Brain pericyte (primary cell): ENCODE results near the gene TMSB4X.
"Not testable (repeated sequence)": the region's sequence is repeated elsewhere in the genome, so short reads cannot be mapped to it uniquely, and the experiment has no call there.

Experiments
- DNase-seq: peaks from one replicate; pipeline ENCODE4 v3.0.0-alpha.2; 2012; ENCODE audit warnings: low read depth, low spot score

The TMSB4X gene

DNA sequence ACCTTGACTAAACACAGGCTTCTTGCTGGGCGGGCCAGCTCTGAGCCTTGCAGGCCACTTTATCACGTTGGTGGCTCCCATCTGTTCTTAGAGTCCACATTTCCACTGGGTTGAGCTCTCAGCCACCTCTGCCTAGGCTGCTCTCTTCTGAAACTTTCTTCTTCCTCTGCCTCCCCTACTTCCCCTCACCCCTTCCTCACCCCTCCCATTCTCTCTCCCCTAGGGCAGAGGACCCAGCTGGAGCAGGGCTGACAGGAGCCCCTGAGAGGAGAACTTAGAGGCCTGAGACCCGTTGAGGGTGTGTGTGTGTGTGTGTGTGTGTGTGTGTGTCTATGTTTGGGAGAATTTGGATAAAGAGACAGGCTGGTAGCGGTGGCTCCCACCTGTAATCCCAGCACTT, 19.9 kb upstream of the TMSB4X start:
- no peak for DNase-seq

DNA sequence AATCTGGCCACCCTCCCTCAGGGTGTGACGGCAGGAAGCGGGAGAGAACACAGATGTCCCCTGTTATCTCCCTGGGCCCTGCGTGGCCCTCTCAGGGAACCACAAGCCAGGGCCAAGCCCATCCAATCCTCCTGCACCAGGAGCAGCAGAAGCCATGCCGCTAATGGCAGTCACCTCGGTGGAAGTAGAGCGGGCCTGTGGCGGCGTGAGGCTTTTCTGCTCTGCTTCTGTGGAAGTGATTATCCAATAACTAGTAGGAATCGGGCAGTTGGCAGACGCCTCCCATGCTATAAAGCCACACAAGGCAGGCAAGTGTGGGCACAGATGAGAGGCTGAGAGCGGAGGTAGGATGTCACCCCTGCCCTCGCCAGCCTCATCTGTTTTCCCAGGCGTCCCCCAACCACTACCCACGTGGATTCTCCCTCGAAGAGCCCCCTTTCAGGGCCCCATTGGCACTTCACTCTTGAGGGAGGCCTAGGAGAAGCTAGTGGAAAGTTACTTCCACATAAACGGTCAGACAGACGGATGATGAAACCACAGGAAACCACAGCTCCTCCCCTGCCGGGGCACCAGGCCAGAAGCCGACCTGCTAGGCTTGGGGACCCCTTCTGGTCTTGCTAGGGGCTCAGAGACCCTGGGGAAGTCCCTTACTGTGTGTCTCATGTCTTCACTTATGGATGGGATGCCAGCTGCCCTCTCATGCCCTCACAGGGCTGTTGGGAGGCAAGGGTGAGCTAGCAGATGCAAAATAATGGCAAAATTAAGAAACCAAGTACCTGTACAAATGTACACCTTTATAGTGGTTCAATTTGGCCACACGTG, 18.8 kb upstream of the TMSB4X start:
- no peak for DNase-seq

DNA sequence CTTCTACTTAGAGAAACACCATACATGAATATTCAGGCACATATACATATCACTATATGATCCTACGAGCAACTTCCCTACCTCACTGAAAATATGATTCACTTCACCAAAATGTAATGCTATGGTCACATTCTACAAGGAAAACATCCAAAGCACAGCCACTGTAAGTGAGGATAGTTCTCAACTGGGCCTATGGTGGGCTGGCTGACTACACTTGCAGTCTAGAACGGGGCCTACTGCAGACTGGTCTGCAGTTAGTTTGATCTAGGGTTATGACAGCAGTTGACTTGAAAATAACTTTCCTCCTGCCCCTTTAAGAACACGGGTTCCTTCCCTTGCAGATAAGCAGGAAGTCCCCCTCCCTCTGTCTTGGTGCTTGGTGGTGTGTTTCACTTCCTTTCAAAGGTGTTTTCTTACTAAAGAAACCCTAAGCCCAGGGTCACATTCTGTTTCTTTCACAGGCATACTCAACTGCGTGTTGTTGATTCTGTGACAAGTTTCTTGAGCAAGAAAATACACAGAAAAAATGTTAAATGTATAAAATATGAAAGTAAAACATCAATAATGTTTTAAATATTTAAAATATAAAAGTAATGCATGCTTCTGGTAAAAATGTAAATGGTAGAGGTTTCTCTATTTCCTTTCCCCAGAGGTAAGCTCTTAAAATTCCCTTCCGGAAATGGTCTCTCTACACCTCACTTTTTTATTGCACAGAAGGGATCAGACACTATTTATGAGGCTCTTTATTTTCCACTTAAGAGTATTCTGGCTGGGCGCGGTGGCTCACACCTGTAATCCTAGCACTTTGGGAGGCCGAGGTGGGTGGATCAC, 18.0 kb upstream of the TMSB4X start:
- DNase-seq: no peak

DNA sequence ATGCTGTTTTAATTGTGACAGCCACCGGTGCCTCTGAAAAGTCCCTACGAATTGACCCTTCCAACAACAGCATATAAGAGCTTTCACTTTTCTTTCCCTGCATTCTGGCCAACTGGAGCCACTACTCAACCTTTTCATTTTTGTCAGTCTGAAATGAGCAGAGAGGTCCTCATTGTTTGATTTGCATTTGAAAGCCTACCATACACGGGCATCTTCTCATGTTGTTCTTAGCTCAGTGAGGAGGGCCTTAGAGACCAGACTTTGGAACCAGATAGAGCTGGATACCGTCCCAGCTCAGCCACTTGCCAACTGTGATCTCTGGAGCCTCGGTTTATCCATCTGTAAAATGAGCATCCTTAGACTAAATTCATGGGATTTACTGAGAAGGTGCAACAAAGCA, 16.9 kb upstream of the TMSB4X start:
- no peak for DNase-seq

DNA sequence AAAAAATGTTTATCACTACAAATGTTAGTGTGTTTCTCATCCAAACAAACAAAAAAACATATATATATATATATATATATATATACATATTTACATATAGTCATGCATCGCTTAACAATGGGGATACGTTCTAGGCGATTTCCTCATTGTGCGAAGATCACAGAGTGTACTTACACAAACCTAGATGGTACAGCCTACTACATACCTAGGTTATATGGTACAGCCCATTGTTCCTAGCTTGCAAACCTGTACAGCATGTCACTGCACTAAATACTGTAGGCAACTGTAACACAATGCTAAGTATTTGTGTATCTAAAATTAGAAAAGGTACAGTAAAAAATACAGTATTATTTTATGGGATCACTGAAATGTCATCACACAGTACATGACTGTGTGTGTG, 16.4 kb upstream of the TMSB4X start:
- no peak for DNase-seq

DNA sequence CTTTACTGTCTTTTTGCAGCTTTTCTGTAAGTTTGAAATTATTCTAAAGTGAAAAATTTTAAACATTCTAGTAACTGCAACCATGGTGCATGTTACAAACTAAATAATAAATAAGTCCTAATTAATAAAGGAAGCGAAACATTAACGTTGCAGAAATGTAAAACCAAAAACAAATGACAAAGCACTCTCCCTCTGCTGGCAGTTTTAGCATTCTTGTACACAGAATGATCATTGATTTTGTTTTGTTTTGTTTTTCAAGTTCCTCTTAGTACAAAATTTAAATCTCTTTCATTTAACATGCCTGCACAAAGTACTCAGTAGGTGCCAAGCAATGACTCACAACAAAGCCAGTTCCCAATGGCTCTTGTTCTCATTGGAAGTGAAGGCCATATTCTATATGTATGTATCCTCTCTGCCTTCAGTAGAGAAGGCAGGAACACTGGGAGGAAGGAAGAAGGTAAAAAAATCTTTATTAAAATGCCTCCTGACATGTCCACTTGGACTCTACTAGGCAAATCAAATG, 13.7 kb upstream of the TMSB4X start:
- no peak for DNase-seq

DNA sequence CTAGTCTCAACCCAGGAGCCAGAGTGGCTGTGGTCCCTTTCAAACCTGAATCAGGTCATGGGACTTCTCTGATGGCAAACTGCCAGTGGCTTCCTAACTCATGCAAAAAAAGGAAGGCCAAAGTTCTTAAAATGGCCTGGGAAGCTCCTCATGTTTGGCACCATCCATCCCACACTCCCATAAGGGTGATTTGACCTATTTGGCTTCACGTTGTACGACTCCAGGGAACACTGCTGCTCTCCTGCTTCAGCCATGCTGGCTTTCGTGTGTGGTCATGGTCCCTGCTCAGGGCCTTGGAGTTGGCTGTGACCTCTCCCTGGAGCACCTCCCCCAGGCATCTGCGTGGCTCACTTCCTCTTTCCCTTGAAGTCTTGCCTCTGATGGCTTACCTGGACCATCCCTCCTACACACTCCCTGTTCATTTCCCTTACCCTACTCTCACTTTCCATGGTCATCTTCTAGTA, 12.8 kb upstream of the TMSB4X start:
- DNase-seq: no peak

DNA sequence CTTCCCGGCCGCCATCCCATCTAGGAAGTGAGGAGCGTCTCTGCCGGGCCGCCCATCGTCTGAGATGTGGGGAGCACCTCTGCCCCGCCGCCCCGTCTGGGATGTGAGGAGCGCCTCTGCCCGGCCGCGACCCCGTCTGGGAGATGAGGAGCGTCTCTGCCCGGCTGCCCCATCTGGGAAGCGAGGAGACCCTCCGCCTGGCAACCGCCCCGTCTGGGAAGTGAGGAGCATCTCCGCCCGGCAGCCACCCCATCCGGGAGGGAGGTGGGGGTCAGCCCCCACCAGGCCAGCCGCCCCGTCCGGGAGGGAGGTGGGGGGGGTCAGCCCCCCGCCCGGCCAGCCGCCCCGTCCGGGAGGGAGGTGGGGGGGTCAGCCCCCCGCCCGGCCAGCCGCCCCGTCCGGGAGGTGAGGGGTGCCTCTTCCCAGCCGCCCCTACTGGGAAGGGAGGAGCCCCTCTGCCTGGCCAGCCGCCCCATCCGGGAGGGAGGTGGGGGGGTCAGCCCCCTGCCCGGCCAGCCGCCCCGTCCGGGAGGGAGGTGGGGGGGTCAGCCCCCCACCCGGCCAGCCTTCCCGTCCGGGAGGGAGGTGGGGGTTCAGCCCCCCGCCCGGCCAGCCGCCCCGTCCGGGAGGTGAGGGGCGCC, 11.6 kb upstream of the TMSB4X start:
- not testable (repeated sequence) for DNase-seq

DNA sequence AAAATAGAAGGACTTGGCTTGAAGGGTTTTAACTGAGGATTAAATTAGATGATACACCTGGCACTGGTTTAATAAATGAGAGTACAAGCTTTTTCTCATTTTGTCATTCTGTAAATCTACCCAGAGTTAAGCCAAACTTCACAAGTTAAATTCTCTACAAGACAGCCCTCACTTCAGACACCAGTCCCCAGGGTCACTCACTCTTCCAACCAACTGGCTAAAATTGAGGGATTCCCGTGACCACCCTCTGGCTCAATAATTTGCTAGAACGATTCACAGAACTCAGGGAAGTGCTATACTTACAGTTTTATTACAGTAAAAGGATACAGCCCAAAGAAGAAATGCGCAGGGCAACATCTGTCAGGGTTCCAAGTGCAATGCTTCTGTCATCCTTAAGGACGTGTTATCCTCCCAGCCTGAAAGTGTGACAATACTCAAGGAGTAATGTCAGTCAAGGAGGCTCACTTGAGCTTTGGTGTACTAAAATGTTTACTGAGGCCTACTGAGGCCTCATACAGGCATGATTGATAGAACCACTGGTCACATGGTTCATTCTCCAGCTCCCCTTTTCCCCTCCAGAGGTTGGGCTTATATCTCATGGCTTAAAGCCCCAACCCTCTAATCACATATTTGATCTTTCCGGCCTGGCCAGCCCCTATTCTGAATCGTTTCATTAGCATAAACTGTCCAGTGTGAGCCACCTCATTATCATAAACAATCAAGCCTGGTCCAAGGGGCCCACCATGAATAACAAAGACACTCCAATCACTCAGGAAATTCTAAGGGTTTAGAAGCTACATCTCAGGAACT, 9.6 kb upstream of the TMSB4X start:
- no peak for DNase-seq

DNA sequence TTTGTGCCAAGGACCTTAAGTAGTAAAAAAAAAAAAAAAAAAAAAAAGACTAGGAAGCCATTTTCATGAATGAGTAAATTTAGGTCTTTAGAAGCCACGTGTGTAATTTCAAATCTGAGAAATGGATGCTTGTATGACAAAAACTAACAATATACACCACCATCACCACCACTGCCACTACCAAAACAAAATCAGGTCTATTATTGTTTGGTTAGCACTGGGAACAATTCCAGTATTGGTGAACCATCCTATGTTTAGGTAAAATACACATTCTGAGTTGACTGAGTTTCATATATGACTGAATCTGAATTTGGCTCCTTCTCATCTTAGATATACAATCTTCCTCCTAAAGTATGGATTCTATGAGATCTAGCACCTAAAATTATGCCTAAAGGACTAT, 8.8 kb upstream of the TMSB4X start:
- no peak for DNase-seq

DNA sequence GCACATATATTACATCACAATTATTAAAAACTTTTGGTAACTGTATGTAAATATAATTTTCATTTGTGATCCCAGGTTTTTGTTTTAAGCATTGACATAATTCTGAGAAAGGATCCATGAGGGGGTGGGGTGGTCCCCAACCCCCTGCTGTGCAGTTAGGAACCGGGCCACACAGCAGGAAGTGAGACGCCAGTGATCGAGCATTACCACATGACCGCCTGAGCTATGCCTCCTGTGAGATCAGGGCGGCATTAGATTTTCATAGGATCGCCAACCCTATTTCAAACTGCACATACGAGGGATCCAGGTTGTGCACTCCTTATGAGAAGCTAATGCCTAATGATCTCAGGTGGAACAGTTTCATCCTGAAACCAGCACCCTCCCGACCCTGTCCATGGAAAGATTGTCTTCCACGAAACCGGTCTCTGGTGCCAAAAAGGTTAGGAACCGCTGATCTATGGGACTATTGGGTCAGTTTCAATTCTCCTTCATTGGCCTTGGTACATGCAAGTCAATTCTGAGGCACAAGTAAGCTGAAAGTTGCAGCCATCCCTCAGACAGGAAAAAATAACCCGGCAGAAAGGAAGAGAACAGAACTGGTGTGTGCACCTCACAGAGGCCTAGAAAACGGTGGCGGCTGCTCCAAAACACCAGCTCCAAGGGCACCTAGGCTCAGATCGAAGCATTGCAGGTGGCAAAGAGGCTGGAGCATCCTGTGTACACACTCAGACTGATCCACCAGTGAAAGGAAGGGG, 7.0 kb upstream of the TMSB4X start:
- no peak for DNase-seq

DNA sequence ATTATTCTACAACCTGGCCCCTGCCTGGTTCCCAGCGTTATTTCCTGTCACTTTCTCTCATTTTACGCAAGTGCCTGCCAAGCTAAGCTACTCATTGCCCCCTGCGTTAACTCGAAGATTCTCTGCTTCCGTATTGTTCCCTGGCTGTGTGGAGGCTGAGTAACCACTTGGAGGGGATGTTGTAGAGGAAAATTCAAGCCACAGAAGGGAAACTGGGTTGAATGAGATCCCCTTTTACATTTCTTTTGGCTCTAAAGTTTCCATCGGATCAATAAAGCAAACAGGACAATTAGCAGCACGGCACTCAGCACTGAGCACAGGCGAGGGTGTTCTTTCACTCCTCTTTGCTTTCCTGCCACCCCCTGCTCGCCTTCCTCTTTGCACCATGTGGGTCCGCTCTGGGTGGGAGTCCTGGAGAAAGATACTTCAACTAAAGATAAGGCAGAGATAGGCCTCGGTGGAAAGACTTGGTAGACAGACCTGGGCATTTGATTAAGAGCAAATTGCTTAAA, 4.2 kb upstream of the TMSB4X start:
- no peak for DNase-seq

DNA sequence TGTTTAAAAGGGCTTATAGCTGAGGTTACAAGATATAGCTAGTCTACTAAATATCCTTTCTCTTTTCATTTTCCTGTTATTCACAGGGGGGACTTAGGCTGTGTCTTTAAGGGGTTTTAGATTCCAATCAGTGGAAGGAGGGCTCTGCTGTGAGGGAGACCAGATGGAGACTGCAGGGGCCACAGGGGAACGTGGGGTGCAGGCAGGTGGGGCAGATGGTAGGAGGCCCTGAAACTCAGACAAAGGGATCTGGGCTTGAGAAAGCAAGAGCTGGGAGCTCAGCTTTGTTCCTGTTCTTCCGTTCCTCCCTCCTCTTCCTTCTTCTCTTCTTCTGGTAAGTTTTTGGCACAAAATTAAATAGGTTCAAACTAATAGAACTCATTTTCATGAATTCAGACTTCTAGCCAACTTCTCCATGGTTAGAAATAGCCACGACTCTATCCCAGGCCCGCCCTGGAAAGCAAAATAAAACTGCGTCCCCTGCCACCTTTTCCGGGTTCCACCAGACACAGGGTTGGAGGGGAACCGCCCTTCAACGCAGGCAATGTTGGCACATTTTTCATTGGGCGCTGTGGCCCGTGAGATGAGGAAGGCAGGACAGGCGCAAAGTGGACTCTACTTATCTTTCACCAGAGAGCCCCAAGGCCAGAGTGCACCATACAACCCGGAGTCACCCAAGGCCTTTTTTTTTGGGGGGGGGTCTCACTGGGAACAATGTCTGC, 3.5 kb upstream of the TMSB4X start:
- DNase-seq: no peak

DNA sequence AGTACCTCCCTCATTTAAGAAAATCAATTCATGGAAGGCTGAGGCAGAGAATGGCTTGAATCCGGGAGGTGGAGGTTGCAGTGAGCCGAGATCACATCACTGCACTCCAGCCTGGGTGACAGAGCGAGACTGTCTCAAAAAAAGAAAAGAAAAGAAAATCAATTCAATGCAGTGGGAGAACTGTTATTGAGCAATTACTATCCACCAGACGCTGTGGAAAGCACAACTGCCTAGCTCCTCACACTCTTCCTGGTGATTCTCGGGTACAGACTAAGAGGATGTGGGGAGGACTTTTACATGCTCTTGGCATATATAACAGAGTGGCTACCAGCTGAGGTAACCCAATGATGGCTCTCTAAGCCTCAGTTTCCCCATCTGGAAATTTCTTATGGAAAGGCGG, 2.7 kb upstream of the TMSB4X start:
- DNase-seq: no peak

DNA sequence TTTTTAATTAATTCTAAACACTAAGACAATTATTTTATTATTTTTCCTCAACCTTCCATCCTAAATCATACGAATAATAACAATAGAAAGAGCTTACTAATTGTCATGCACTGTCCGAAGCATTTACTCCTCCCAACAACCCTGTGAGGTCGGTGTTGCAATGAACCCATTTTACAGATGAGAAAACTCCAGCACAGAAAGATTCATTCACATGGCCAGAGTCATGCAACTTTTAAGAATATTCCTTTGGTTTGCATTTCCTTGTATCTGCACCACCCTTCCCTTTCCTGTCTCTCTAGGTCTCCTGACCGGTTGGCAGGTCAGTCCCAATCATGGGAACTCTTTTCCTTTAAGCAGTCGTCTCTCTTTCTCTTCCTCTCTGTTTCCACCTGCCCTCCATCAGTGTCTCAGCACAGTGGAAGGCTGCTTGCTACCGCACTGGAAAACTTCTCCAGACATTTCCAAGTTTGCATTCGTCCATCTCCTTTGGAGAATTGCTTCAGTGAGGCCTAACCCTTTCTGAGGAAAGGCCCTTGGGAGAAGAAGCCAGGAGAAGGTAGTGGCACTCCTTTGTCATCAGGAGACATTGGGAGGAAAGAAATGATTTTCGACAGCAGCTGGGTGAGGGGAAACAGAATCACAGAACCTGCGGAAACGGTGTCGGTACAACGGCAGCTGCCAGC, 1.9 kb upstream of the TMSB4X start:
- DNase-seq: no peak

DNA sequence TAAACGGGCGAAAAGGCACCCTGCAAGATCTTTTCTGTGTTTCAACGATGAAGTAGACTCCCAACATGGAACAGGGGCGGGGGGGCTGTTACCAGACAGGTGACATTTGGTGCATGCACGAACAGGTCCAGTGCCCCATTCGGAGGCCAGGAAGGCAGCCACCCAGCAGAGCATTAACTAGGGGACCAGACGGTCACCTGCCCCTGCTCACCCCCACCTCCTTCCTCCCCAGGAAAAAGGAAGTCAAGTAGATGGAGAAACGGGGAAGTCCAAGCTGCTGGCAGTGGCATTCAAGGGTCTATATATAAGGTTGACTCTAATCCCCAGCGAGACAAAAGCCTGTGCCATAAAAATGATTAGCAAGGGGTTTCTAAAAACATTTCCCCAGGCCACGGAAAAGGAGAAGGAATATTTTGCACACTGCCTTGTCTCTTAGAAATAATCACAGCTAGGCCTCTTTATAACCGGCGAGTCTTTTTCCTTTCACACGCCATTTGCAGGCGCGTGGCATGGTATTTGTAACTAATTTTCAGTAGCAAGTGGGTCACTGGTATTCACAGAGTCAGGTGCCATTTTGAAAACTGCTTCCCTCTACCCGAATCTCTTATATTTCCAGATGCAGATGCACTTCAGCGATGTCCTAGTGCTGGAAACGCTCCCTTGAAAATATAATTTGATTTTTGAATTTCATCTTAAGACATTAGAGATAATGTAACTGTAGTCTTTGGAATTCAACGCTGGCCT, 1.2 kb upstream of the TMSB4X start:
- DNase-seq: no peak

DNA sequence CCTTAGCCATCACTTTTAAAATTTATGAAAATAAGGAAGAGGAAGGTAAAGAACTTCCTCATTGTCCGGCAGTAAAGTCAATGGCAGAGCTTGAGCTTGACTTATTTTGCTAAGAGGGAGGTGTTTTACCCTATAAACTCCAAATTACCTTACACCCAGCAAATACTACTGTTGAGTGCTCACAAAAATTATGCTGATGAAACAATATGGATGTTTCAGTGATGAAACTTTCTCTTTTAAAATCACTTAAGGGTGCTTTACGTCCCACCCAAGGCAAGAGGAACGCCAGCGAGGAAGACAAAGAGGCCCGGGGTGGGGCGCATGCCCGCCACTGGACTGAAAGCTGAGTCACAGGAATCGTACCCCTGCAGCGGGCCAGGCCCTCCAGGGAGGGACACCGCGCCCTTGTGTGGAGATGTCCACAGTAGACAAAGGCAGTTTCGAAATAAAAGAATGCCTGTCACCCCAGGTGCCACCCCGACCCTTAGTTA, 560 bp upstream of the TMSB4X start:
- DNase-seq: no peak

DNA sequence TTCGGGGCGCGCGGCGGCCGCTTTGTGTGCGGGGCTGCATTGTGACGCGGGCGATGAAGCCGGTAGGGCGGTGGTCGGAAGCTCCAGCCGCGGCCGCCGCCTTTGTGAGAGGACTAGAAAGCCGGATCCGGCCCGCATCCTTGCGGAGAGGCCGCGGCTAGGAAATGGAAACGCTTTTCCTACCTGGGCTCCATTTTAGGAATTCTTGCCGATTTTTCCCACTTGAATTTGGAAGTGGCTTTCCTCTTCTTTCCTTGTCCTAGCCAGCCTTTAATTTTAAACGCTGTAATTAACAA, 708 bp downstream of the TMSB4X start:
- no peak for DNase-seq
